ENCODE results near the gene ODR4.

DNA sequence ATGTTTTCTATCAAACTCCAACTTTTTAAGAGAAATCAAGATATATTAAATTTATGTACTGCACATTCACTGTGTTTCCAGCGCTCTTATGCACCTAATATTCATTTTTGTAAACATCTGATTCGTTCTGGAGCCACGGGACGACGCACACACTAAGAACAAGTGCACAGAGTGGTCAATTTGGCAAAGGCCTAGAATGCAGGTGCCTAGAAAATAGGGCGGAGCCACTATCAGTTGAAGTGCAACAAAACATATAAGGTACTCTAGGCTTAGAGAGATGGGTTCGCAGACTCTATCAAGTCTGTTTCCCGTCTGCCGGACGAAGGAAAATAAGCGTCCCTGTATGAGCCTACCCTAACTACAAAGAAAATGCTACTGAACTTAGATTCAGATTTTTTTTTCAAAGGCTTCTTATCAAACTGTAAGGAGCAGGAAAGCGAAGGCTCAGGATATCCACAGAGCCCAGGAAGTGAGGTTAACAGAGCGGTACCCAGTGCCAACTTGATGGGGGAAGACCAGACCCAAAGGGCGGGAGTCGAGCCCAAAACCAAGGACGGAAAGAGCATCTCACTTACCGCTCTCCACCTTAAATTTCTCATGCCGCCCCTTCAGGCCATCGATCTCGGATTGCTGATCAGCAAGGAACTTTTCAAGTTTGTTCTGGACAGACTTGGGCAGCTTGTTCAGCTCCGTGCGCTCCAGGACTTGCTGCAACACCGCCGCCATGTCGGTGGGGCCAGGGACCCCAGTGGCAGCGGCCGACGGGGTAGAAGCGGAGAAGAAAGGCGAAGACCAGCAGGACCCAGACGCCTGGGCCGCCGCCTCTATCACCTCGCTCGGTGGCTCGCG lies 1.1 kb upstream of the ODR4 start:
- TF ChIP-seq, protein P1, sequence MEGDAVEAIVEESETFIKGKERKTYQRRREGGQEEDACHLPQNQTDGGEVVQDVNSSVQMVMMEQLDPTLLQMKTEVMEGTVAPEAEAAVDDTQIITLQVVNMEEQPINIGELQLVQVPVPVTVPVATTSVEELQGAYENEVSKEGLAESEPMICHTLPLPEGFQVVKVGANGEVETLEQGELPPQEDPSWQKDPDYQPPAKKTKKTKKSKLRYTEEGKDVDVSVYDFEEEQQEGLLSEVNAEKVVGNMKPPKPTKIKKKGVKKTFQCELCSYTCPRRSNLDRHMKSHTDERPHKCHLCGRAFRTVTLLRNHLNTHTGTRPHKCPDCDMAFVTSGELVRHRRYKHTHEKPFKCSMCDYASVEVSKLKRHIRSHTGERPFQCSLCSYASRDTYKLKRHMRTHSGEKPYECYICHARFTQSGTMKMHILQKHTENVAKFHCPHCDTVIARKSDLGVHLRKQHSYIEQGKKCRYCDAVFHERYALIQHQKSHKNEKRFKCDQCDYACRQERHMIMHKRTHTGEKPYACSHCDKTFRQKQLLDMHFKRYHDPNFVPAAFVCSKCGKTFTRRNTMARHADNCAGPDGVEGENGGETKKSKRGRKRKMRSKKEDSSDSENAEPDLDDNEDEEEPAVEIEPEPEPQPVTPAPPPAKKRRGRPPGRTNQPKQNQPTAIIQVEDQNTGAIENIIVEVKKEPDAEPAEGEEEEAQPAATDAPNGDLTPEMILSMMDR (IDR thresholded peaks at IDR 0.05), result no peak
- no peak for TF ChIP-seq POLR2AphosphoS5 (IDR thresholded peaks at IDR 0.05; ENCODE audit: low read depth, low read length)
